HG03103 (cell line): ENCODE data around the gene EP400.
"Not testable (repeated sequence)": the region's sequence is repeated elsewhere in the genome, so short reads cannot be mapped to it uniquely, and the experiment has no call there.

Source experiments
- ATAC-seq: cut with Tn5 transposase; IDR thresholded peaks from one replicate; pipeline ENCODE4 v1.9.1; 2021; ENCODE audit warnings: low read depth; ENCODE audit not compliant: unreplicated experiment

Gene EP400

GRCh38 chr12:132040906-132041606 lies 91.3 kb downstream of the EP400 start:
- ATAC-seq: no peak

GRCh38 chr12:132043216-132043615 lies 93.5 kb downstream of the EP400 start:
- no peak for ATAC-seq

GRCh38 chr12:132043770-132044467 lies 94.2 kb downstream of the EP400 start:
- ATAC-seq: no peak

GRCh38 chr12:132044661-132045412 lies 95.1 kb downstream of the EP400 start:
- no peak for ATAC-seq

- ATAC-seq: no peak
These were observed 96.0 kb downstream of the EP400 start for GRCh38 chr12:132045751-132046150.

GRCh38 chr12:132046561-132046960 lies 96.8 kb downstream of the EP400 start:
- no peak for ATAC-seq

GRCh38 chr12:132047630-132048029 lies 97.9 kb downstream of the EP400 start:
- not testable (repeated sequence) for ATAC-seq

- no peak for ATAC-seq
These were observed 99.7 kb downstream of the EP400 start for GRCh38 chr12:132049442-132049841.

GRCh38 chr12:132049876-132050275 lies 100.1 kb downstream of the EP400 start:
- ATAC-seq: no peak

- not testable (repeated sequence) for ATAC-seq
These were observed 102.0 kb downstream of the EP400 start for GRCh38 chr12:132051718-132052117.

GRCh38 chr12:132052196-132052932 lies 102.6 kb downstream of the EP400 start:
- ATAC-seq: no peak

GRCh38 chr12:132053338-132054330 lies 103.9 kb downstream of the EP400 start:
- ATAC-seq: no peak

- no peak for ATAC-seq
These were observed 105.2 kb downstream of the EP400 start for GRCh38 chr12:132054983-132055382.

GRCh38 chr12:132055535-132056096 lies 105.9 kb downstream of the EP400 start:
- ATAC-seq: no peak

GRCh38 chr12:132056320-132056719 lies 106.6 kb downstream of the EP400 start:
- no peak for ATAC-seq

- no peak for ATAC-seq
These were observed 107.2 kb downstream of the EP400 start for GRCh38 chr12:132056951-132057350.

GRCh38 chr12:132057691-132058090 lies 107.9 kb downstream of the EP400 start:
- no peak for ATAC-seq

GRCh38 chr12:132061197-132061596 lies 111.5 kb downstream of the EP400 start:
- no peak for ATAC-seq
